NCI-H2196 treated with DMSO at 0.1 percent for 48 hours (cell line): ENCODE data around the gene ZDHHC12.

Experiments
- DNase-seq: peaks from one replicate; lab custom pipeline; 2025; ENCODE audit not compliant: unreplicated experiment; lab: John Stamatoyannopoulos, UW

ZDHHC12 gene

GRCh38 chr9:128688501-128689292, 35.2 kb downstream of the ZDHHC12 start, which contains the start of gene SET:
Gene SET (plus strand): TSS chr9:128689222. CDS start chr9:128689583, 361 bp downstream.
- DNase-seq, result peak; percentile 94

- DNase-seq, result no peak
Observed at GRCh38 chr9:128687453-128687852, 36.5 kb downstream of the ZDHHC12 start.

GRCh38 chr9:128685636-128686489, 38.1 kb downstream of the ZDHHC12 start:
- no peak for DNase-seq

- peak; percentile 86 for DNase-seq
Observed at GRCh38 chr9:128684325-128685199, 39.4 kb downstream of the ZDHHC12 start.

GRCh38 chr9:128684065-128684324, 39.9 kb downstream of the ZDHHC12 start:
- DNase-seq, result no peak

- no peak for DNase-seq
Observed at GRCh38 chr9:128683340-128684064, 40.4 kb downstream of the ZDHHC12 start.

- DNase-seq, result no peak
Observed at GRCh38 chr9:128677794-128678193, 46.1 kb downstream of the ZDHHC12 start.

- no peak for DNase-seq
Observed at GRCh38 chr9:128675382-128675781, 48.5 kb downstream of the ZDHHC12 start.
